Peyer's patch (tissue), 4 donors: ENCODE data around the gene PFN3.

Experiments used
- CTCF ChIP-seq, 6 experiments: fragments of 450-650 bp in 4 of 6; fragments of 200-600 bp in 2 of 6; sonication (generic) in 1 of 6; IDR thresholded peaks; one replicate each; pipeline ENCODE4 v1.5.1; 2017 to 2019; ENCODE audit warnings: antibody characterized with exemption in 6 of 6, mild to moderate bottlenecking in 3 of 6, moderate library complexity in 1 of 6
- POLR2A ChIP-seq, 2 donors: fragments of 450-650 bp; IDR thresholded peaks; one replicate each; pipeline ENCODE4 v1.5.1; 2017; ENCODE audit warnings: antibody characterized with exemption in 2 of 2, mild to moderate bottlenecking in 2 of 2, moderate library complexity in 2 of 2

DNA sequence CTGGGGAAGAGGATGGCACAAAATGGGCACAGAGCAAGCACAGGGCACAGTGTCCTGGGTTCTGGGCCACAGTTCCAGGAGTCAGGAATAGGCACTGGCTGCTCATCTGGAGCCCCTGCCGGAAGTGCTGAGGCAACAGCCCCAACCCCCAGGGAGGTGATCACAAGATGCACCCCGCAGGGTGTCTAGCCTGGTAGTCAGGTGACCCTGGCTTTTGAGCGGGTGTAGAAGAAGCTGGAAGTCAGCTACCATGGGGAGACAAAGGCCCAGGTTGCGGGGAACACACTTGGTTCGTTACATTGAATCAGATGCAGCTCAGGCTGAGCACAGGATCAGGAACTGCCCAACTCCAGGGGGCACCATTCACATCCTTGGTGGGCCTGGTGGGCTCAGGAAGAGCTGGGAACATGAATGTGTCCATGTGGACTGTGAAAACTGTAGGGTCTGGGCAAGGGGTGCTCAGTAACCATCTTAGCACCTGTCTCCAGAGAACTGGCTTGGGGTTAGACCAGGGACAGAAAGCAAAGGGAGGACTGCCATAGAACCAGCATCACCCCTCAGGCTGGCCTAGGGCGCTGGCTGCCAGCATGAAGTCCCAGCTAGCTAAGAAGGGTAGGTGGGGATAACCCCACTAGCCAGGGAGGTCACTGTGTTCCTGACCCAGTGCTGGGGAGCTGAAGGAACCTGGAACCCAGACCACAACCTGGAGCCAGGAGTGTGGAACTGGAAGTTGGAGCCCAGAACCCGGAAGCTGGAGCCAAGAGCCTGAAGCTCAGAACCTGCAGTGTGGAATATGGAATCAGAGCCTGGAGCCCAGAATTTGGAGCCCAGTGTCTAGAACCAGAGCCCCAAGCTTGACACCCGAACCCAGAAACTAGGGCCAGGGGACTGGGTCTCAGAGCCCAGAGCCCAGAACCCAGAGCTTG is 22.3 kb downstream of the PFN3 start:
- TF ChIP-seq CTCF (IDR thresholded peaks at IDR 0.05) = no peak
- TF ChIP-seq POLR2A (IDR thresholded peaks at IDR 0.05) = no peak
